Sigmoid colon (tissue), 7 donors: Measurements from ENCODE around the gene HOXB8. TPM values are rescaled to one million over a fixed set of nuclear protein-coding genes. Genes with fewer than 3 reads are reported as not detected.

Source experiments
- DNase-seq: peaks from one replicate; pipeline ENCODE4 v3.0.0-alpha.2; 2019
- H3K27ac ChIP-seq, 4 donors: fragments of 200-600 bp; sonication (generic); one replicate each; pipeline ENCODE4 v1.5.1; 2016 to 2019; ENCODE audit warnings: mild to moderate bottlenecking in 1 of 4
- H3K27me3 ChIP-seq, 3 donors: fragments of 200-600 bp; sonication (generic); one replicate each; pipeline ENCODE4 v1.5.1; 2019; ENCODE audit warnings: mild to moderate bottlenecking in 1 of 3
- H3K36me3 ChIP-seq, 4 donors: fragments of 200-600 bp; sonication (generic); one replicate each; pipeline ENCODE4 v1.5.1; 2016 to 2019
- H3K4me1 ChIP-seq, 4 donors: fragments of 200-600 bp; sonication (generic); one replicate each; pipeline ENCODE4 v1.5.1; 2017 to 2019
- H3K4me3 ChIP-seq, 4 donors: fragments of 200-600 bp; sonication (generic); one replicate each; pipeline ENCODE4 v1.5.1; 2017 to 2019; ENCODE audit warnings: mild to moderate bottlenecking in 2 of 4, moderate library complexity in 1 of 4
- H3K9me3 ChIP-seq, 4 donors: fragments of 200-600 bp in 3 of 4; sonication (generic) in 3 of 4; one replicate each; pipeline versions ENCODE4 v1.5.1 to v1.6.1; 2013 to 2019
- CTCF ChIP-seq, 4 experiments: fragments of 450-650 bp in 3 of 4; fragments of 200-600 bp in 1 of 4; IDR thresholded peaks; one replicate each; pipeline ENCODE4 v1.5.1; 2016 to 2019; ENCODE audit warnings: antibody characterized with exemption in 4 of 4, mild to moderate bottlenecking in 3 of 4, moderate library complexity in 2 of 4
- EP300 ChIP-seq, 4 donors: sonication (generic); formaldehyde crosslinking; IDR thresholded peaks; one replicate each; pipeline ENCODE4 v1.6.1; 2017; ENCODE audit warnings: antibody characterized with exemption in 4 of 4
- POLR2A ChIP-seq, 2 donors: fragments of 450-650 bp; IDR thresholded peaks; one replicate each; pipeline ENCODE4 v1.6.1; 2016; ENCODE audit warnings: antibody characterized with exemption in 2 of 2, mild to moderate bottlenecking in 2 of 2, moderate library complexity in 2 of 2
- POLR2AphosphoS5 ChIP-seq, 4 donors: sonication (generic); formaldehyde crosslinking; IDR thresholded peaks; one replicate each; pipeline ENCODE4 v1.6.1; 2017; ENCODE audit warnings: antibody characterized with exemption in 4 of 4
- WGBS, 2 donors: extraction: QIAGEN DNeasy Blood & Tissue Kit; methylation state at CpG; one replicate each; pipeline ENCODE4 v1.1.7; 2013; 5-methylcytosine and 5-hydroxymethylcytosine counted together
- intact Hi-C: fragments of 100-400 bp; cut with DNase I; formaldehyde crosslinking; loops from one replicate; pipeline ENCODE4 v1.15.1; 2023
- polyA plus RNA-seq, 3 donors: library from polyadenylated mRNA; stranded (reverse); fragments of 200-250 nt; gene quantifications; one replicate each; pipeline ENCODE4 v1.2.3, GENCODE V29; 2013
- total RNA-seq, 4 donors: library from RNA; depleted of rRNA; stranded (reverse); fragments of >200 nt; gene quantifications; one replicate each; pipeline ENCODE4 v1.1.0, GENCODE V29; 2016
- donor health status: healthy with polysubstance abuse.
- donor health status: Bipolar disorder and iron deficiency.
- donor health status: healthy.

Gene HOXB8
- total and polyA plus RNA-seq, 7 donors = 0.68 to 3.4 (median 2.2) TPM; not detected in 3

- Histone ChIP-seq H3K27me3 (no peaks in the 10 kb centered on the region), H3K9me3 (no peaks in the 10 kb centered on the region), H3K4me1 (peaks cover 0 to 100% (median 99%) of the 10 kb centered on the region in 4 donors), H3K27ac (peak overlapping the region; percentile 94 to 99 (median 96)), H3K36me3 (no peaks in the 10 kb centered on the region), H3K4me3 (peak overlapping the region in 2 of 4 donors; percentile 49 to 52)
- DNase-seq = no peak
- intact Hi-C loops = no loop called here
- 79 to 85% methylated on average over 2 of the region's 2 CpGs for WGBS, 2 donors
- TF ChIP-seq CTCF (IDR thresholded peaks at IDR 0.05) = no peak
Measured at GRCh38 chr17:48565022-48565554, 50.0 kb downstream of the HOXB8 start.

GRCh38 chr17:48564188-48565021 lies 50.7 kb downstream of the HOXB8 start:
- WGBS, 2 donors = 60 to 80% methylated on average over 73 of the region's 73 CpGs
- Histone ChIP-seq H3K9me3 (no peaks in the 10 kb centered on the region), H3K36me3 (no peaks in the 10 kb centered on the region), H3K27ac (peak overlapping the region; percentile 94 to 99 (median 96)), H3K4me3 (peak overlapping the region; percentile 32 to 52 (median 48)), H3K4me1 (peaks cover 0 to 100% (median 99%) of the 10 kb centered on the region in 4 donors), H3K27me3 (no peaks in the 10 kb centered on the region)
- intact Hi-C loops = no loop called here
- TF ChIP-seq POLR2AphosphoS5 (IDR thresholded peaks at IDR 0.05) (peak in 3 of 4 donors; percentile 16 to 69 (median 54)), POLR2A (IDR thresholded peaks at IDR 0.05) (no peak), CTCF (IDR thresholded peaks at IDR 0.05) (no peak), EP300 (IDR thresholded peaks at IDR 0.05) (no peak)
- DNase-seq = peak; percentile 84

GRCh38 chr17:48563867-48564187 lies 51.3 kb downstream of the HOXB8 start:
- Histone ChIP-seq H3K9me3 (no peaks in the 10 kb centered on the region), H3K4me3 (peak overlapping the region; percentile 32 to 52 (median 48)), H3K27me3 (no peaks in the 10 kb centered on the region), H3K27ac (peak overlapping the region; percentile 94 to 99 (median 96)), H3K36me3 (no peaks in the 10 kb centered on the region), H3K4me1 (peaks cover 0 to 100% (median 99%) of the 10 kb centered on the region in 4 donors)
- DNase-seq = no peak
- TF ChIP-seq POLR2AphosphoS5 (IDR thresholded peaks at IDR 0.05) (no peak), EP300 (IDR thresholded peaks at IDR 0.05) (no peak), POLR2A (IDR thresholded peaks at IDR 0.05) (no peak), CTCF (IDR thresholded peaks at IDR 0.05) (no peak)
- WGBS, 2 donors = 80 to 90% methylated on average over 10 of the region's 10 CpGs
- intact Hi-C loops = no loop called here

- WGBS, 2 donors = 85 to 88% methylated on average over 6 of the region's 6 CpGs
- no peaks in the 10 kb centered on the region for H3K9me3 ChIP-seq
- H3K4me1 ChIP-seq = peaks cover 0 to 100% (median 99%) of the 10 kb centered on the region in 4 donors
- TF ChIP-seq EP300 (IDR thresholded peaks at IDR 0.05) (no peak), POLR2AphosphoS5 (IDR thresholded peaks at IDR 0.05) (peak in 2 of 4 donors; percentile 21 to 23), CTCF (IDR thresholded peaks at IDR 0.05) (no peak), POLR2A (IDR thresholded peaks at IDR 0.05) (no peak)
- intact Hi-C loops = no loop called here
- peak overlapping the region; percentile 32 to 52 (median 48) for H3K4me3 ChIP-seq
- no peak for DNase-seq
- H3K36me3 ChIP-seq = no peaks in the 10 kb centered on the region
- H3K27ac ChIP-seq = peak overlapping the region; percentile 94 to 99 (median 96)
- no peaks in the 10 kb centered on the region for H3K27me3 ChIP-seq
Measured at GRCh38 chr17:48563385-48563838, 51.7 kb downstream of the HOXB8 start.
